GM21576 (cell line): Measurements from ENCODE around the gene IL3.

Source experiments
- ATAC-seq: cut with Tn5 transposase; IDR thresholded peaks from one replicate; pipeline ENCODE4 v1.9.1; 2021; ENCODE audit warnings: mild to moderate bottlenecking, moderate library complexity; ENCODE audit not compliant: unreplicated experiment

The IL3 gene

GRCh38 chr5:132060501-132061161 lies at the start of gene IL3:
Gene IL3 (plus strand): TSS chr5:132060655. CDS start chr5:132060707, 52 bp downstream.
- ATAC-seq: no peak

- ATAC-seq: no peak
Observed at GRCh38 chr5:132010989-132011621, 49.4 kb upstream of the IL3 start.

GRCh38 chr5:132011622-132012343 lies 48.7 kb upstream of the IL3 start, which contains the start of gene ACSL6:
Gene ACSL6 (minus strand): TSS chr5:132011658. CDS start chr5:132011553, 105 bp downstream.
- ATAC-seq: no peak

GRCh38 chr5:132012371-132013005 lies 48.0 kb upstream of the IL3 start:
- ATAC-seq: no peak

- ATAC-seq: no peak
Observed at GRCh38 chr5:132013006-132013689, 47.3 kb upstream of the IL3 start.

- ATAC-seq: no peak
Observed at GRCh38 chr5:132013711-132014110, 46.7 kb upstream of the IL3 start.

- no peak for ATAC-seq
Observed at GRCh38 chr5:132016721-132017250, 43.7 kb upstream of the IL3 start.

GRCh38 chr5:132017316-132017715 lies 43.1 kb upstream of the IL3 start:
- no peak for ATAC-seq

GRCh38 chr5:132017738-132018625 lies 42.5 kb upstream of the IL3 start:
- no peak for ATAC-seq

- no peak for ATAC-seq
Observed at GRCh38 chr5:132019337-132019736, 41.1 kb upstream of the IL3 start.

GRCh38 chr5:132019857-132020555 lies 40.4 kb upstream of the IL3 start:
- peak; percentile 99 for ATAC-seq

GRCh38 chr5:132020568-132021339 lies 39.7 kb upstream of the IL3 start:
- ATAC-seq: no peak

GRCh38 chr5:132021654-132022053 lies 38.8 kb upstream of the IL3 start:
- no peak for ATAC-seq

- no peak for ATAC-seq
Observed at GRCh38 chr5:132022737-132023136, 37.7 kb upstream of the IL3 start.

GRCh38 chr5:132023258-132024116 lies 37.0 kb upstream of the IL3 start:
- no peak for ATAC-seq

GRCh38 chr5:132024117-132024435 lies 36.4 kb upstream of the IL3 start:
- no peak for ATAC-seq

- ATAC-seq: no peak
Observed at GRCh38 chr5:132024789-132025402, 35.6 kb upstream of the IL3 start.
